PC-3 (cell line): ENCODE results near the gene PAQR5.

ENCODE experiments used
- EZH2 ChIP-seq: fragments of 300-600 bp; sonication (generic); IDR thresholded peaks from one replicate; pipeline ENCODE4 v1.6.1; 2017; ENCODE audit warnings: antibody characterized with exemption, mild to moderate bottlenecking, low read length; ENCODE audit not compliant: unreplicated experiment
- EZH2phosphoT487 ChIP-seq: fragments of 300-600 bp; sonication (generic); IDR thresholded peaks from 2 replicates; pipeline ENCODE4 v1.6.1; 2018; ENCODE audit warnings: mild to moderate bottlenecking, antibody characterized with exemption, low read length, borderline replicate concordance
- TF ChIP-seq, protein P1 (sequence below): fragments of 300-600 bp; sonication (generic); conservative IDR thresholded peaks from 2 replicates; pipeline ENCODE4 v1.5.1; 2017; ENCODE audit warnings: antibody characterized with exemption, low read depth, mild to moderate bottlenecking, low read length

DNA sequence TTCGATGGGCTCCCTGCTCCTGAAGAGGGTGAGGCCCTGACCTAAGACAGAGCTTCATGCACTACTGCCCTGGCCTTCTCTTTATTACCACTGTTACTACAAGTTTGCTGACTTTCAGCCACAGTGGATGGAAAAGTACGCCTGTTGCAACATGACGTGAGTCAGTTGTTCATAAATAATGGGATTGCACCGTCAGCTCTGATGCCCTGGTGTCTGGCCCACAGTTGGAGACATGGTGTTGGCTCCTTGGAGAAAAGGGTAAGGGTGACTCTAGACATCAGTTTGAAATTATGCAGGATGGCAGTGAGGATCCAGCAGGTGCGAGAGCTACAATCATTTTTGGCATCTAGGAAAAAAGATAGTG is 5.5 kb downstream of the PAQR5 start:
- TF ChIP-seq, protein P1, sequence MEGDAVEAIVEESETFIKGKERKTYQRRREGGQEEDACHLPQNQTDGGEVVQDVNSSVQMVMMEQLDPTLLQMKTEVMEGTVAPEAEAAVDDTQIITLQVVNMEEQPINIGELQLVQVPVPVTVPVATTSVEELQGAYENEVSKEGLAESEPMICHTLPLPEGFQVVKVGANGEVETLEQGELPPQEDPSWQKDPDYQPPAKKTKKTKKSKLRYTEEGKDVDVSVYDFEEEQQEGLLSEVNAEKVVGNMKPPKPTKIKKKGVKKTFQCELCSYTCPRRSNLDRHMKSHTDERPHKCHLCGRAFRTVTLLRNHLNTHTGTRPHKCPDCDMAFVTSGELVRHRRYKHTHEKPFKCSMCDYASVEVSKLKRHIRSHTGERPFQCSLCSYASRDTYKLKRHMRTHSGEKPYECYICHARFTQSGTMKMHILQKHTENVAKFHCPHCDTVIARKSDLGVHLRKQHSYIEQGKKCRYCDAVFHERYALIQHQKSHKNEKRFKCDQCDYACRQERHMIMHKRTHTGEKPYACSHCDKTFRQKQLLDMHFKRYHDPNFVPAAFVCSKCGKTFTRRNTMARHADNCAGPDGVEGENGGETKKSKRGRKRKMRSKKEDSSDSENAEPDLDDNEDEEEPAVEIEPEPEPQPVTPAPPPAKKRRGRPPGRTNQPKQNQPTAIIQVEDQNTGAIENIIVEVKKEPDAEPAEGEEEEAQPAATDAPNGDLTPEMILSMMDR, result no peak
- TF ChIP-seq EZH2 (no peak), EZH2phosphoT487 (no peak)
